Panc1 (cell line): Measurements from ENCODE around the gene HCN1. TPM values are rescaled to one million over a fixed set of nuclear protein-coding genes. Genes with fewer than 3 reads are reported as not detected.

Source experiments
- ATAC-seq: fragments of 200-7000 bp; cut with Tn5 transposase; 2 replicates; pipeline ENCODE4 v1.9.1; 2020; ENCODE audit warnings: mild to moderate bottlenecking, moderate library complexity
- BruUV-seq: library from RNA; stranded (reverse); fragments of 400-500 nt; replicated peaks from 2 replicates; lab custom pipeline; 2021; lab: Mats Ljungman, UMichigan
- CTCF ChIA-PET: fragments of 300-600 bp; sonication (Branson Sonifier 250); formaldehyde crosslinking; loops from one replicate; lab custom pipeline; 2022; ENCODE audit warnings: antibody characterized with exemption; lab: Charles Lee
- POLR2A ChIA-PET: fragments of 300-600 bp; sonication (Branson Sonifier 250); formaldehyde crosslinking; loops from one replicate; lab custom pipeline; 2022; ENCODE audit warnings: antibody characterized with exemption; lab: Charles Lee
- DNase-seq: peaks from one replicate; pipeline ENCODE4 v3.0.0-alpha.2; 2010; ENCODE audit warnings: low read depth, low spot score
- H3K27ac ChIP-seq: 2 replicates; pipeline ENCODE4 v1.5.1; 2011; ENCODE audit warnings: mild to moderate bottlenecking, low read length, inconsistent platforms
- H3K27me3 ChIP-seq: fragments of 200-500 bp; sonication (Bioruptor generic); 2 replicates; pipeline ENCODE4 v1.6.0; 2014; ENCODE audit warnings: low read length, inconsistent platforms; ENCODE audit not compliant: control insufficient read depth, insufficient read depth
- H3K36me3 ChIP-seq: fragments of 200-500 bp; sonication (Bioruptor generic); 2 replicates; pipeline ENCODE4 v1.5.1; 2014; ENCODE audit warnings: inconsistent platforms, mild to moderate bottlenecking, low read length, moderate library complexity; ENCODE audit not compliant: control insufficient read depth, insufficient read depth
- H3K4me1 ChIP-seq: 2 replicates; pipeline ENCODE4 v1.5.1; 2011; ENCODE audit warnings: inconsistent platforms, mild to moderate bottlenecking, low read length, moderate library complexity; ENCODE audit not compliant: control insufficient read depth, insufficient read depth
- H3K4me3 ChIP-seq, 2 experiments: 2 replicates each; pipeline ENCODE4 v1.5.1; 2011 to 2012; ENCODE audit warnings: low read depth in 2 of 2, low read length in 2 of 2, mild to moderate bottlenecking in 2 of 2, inconsistent platforms in 1 of 2, moderate library complexity in 1 of 2
- H3K9me3 ChIP-seq: fragments of 200-500 bp; sonication (Bioruptor generic); 2 replicates; pipeline ENCODE4 v1.5.1; 2014; ENCODE audit warnings: low read depth, mild to moderate bottlenecking, inconsistent platforms, low read length, moderate library complexity; ENCODE audit not compliant: control insufficient read depth, insufficient read depth
- POLR2AphosphoS5 ChIP-seq: IDR thresholded peaks from 2 replicates; pipeline ENCODE4 v1.6.1; 2012; ENCODE audit warnings: mild to moderate bottlenecking, low read depth, low read length, moderate library complexity
- SIN3A ChIP-seq: IDR thresholded peaks from 2 replicates; pipeline ENCODE4 v1.6.1; 2012; ENCODE audit warnings: low read depth, mild to moderate bottlenecking, low read length, moderate library complexity, borderline replicate concordance; ENCODE audit not compliant: insufficient read depth
- TCF7L2 ChIP-seq: IDR thresholded peaks from 2 replicates; pipeline ENCODE4 v1.6.1; 2011; ENCODE audit warnings: mild to moderate bottlenecking, low read depth, low read length, inconsistent platforms
- in situ Hi-C: cut with HindIII; loops from 2 replicates; pipeline ENCODE4 v1.10.0; 2016; ENCODE audit warnings: low sequenced_read_pairs, low pct_unique_long_range_greater_than_20kb
- intact Hi-C: fragments of 100-400 bp; cut with micrococcal nuclease; formaldehyde crosslinking; loops from one replicate; pipeline ENCODE4 v1.10.0; 2022; ENCODE audit not compliant: unreplicated experiment
- total RNA-seq: library from RNA; stranded (reverse); gene quantifications from one replicate; pipeline ENCODE4 v1.2.1, GENCODE V29; 2021; ENCODE audit not compliant: unreplicated experiment
- TF ChIP-seq, protein P1 (sequence below), 2 experiments: IDR thresholded peaks; 2 replicates each; pipeline ENCODE4 v1.6.1; 2011 to 2012; ENCODE audit warnings: low read depth in 2 of 2, control low read depth in 1 of 2, low read length in 1 of 2, mild to moderate bottlenecking in 1 of 2, moderate library complexity in 1 of 2; ENCODE audit not compliant: insufficient read depth in 1 of 2
- TF ChIP-seq, protein P2 (sequence below): fragments of 450-650 bp; IDR thresholded peaks from 2 replicates; pipeline ENCODE4 v1.5.1; 2017; ENCODE audit warnings: mild to moderate bottlenecking

The HCN1 gene
- total RNA-seq, 1 experiment from 2014 or later: 0.36 TPM

DNA sequence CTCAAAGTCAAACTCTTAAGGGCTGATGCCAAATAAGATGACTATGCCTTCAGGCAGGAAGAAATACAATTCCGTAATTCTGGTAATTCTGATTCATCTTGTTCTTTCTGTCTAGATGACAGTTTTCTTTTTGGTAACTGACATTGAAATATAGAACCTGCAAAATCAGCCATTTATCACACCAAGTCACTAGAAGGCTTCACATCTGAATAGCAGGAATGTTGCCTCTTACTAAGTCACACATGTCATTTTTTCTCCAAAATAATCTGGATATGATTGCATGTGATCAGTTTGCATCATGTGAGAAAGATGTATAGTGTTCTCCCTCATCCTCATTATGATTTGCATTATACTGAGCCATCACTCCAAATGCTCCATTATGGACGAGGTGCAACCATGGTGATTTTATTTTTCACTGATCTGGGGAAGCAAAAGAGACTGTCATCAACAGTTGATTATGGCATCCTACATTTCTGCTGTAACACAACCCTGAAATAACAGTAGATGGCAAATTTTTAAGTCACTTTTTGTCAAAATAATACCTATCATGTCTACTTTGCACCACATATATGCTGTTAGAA lies 69.0 kb downstream of the HCN1 start:
- in situ Hi-C loops (no loop called here), intact Hi-C loops (no loop called here)
- no peak overlapping the region for H3K4me3 ChIP-seq
- no peaks in the 10 kb centered on the region for H3K4me1 ChIP-seq
- DNase-seq (no peak), ATAC-seq (no peak)
- no peaks in the 10 kb centered on the region for H3K36me3 ChIP-seq
- POLR2A ChIA-PET: no interaction called here
- H3K27ac ChIP-seq: no peak overlapping the region
- no peaks in the 10 kb centered on the region for H3K9me3 ChIP-seq
- no TSS peak for BruUV-seq
- TF ChIP-seq TCF7L2: no peak
- no peak for TF ChIP-seq SIN3A
- TF ChIP-seq, protein P1, sequence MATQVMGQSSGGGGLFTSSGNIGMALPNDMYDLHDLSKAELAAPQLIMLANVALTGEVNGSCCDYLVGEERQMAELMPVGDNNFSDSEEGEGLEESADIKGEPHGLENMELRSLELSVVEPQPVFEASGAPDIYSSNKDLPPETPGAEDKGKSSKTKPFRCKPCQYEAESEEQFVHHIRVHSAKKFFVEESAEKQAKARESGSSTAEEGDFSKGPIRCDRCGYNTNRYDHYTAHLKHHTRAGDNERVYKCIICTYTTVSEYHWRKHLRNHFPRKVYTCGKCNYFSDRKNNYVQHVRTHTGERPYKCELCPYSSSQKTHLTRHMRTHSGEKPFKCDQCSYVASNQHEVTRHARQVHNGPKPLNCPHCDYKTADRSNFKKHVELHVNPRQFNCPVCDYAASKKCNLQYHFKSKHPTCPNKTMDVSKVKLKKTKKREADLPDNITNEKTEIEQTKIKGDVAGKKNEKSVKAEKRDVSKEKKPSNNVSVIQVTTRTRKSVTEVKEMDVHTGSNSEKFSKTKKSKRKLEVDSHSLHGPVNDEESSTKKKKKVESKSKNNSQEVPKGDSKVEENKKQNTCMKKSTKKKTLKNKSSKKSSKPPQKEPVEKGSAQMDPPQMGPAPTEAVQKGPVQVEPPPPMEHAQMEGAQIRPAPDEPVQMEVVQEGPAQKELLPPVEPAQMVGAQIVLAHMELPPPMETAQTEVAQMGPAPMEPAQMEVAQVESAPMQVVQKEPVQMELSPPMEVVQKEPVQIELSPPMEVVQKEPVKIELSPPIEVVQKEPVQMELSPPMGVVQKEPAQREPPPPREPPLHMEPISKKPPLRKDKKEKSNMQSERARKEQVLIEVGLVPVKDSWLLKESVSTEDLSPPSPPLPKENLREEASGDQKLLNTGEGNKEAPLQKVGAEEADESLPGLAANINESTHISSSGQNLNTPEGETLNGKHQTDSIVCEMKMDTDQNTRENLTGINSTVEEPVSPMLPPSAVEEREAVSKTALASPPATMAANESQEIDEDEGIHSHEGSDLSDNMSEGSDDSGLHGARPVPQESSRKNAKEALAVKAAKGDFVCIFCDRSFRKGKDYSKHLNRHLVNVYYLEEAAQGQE (IDR thresholded peaks at IDR 0.05; ENCODE audit: insufficient read depth in 1 of 2, low read depth in 2 of 2, low read length in 1 of 2): no peak
- TF ChIP-seq POLR2AphosphoS5: no peak
- TF ChIP-seq, protein P2, sequence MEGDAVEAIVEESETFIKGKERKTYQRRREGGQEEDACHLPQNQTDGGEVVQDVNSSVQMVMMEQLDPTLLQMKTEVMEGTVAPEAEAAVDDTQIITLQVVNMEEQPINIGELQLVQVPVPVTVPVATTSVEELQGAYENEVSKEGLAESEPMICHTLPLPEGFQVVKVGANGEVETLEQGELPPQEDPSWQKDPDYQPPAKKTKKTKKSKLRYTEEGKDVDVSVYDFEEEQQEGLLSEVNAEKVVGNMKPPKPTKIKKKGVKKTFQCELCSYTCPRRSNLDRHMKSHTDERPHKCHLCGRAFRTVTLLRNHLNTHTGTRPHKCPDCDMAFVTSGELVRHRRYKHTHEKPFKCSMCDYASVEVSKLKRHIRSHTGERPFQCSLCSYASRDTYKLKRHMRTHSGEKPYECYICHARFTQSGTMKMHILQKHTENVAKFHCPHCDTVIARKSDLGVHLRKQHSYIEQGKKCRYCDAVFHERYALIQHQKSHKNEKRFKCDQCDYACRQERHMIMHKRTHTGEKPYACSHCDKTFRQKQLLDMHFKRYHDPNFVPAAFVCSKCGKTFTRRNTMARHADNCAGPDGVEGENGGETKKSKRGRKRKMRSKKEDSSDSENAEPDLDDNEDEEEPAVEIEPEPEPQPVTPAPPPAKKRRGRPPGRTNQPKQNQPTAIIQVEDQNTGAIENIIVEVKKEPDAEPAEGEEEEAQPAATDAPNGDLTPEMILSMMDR: no peak
- no peaks in the 10 kb centered on the region for H3K27me3 ChIP-seq
- CTCF ChIA-PET: no interaction called here

DNA sequence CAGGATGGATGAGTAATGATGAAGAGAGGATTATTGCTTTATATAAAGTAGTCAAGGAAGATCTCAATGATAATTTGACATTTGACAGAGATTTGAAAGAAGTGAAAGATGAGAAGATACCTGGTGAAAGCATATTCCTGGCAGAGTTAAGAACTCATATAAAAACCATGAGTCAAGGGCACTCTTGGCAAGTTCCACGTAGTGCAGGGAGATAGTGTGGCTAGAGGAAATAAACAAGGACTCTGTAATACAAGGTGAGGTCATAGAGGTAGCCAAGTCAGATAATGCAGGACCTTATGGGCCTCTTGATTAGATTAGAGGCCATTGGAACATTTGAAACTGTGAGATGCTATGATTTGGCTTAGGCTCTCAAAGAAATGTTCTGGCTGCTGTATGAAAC lies 72.3 kb downstream of the HCN1 start:
- TF ChIP-seq TCF7L2: no peak
- TF ChIP-seq POLR2AphosphoS5: no peak
- no peak for TF ChIP-seq SIN3A
- TF ChIP-seq, protein P1 (IDR thresholded peaks at IDR 0.05; ENCODE audit: insufficient read depth in 1 of 2, low read depth in 2 of 2, low read length in 1 of 2): no peak
- TF ChIP-seq, protein P2: no peak
- ChIA-PET POLR2A (no interaction called here), CTCF (no interaction called here)
- Histone ChIP-seq H3K27me3 (no peaks in the 10 kb centered on the region), H3K9me3 (no peaks in the 10 kb centered on the region), H3K4me3 (no peak overlapping the region), H3K4me1 (no peaks in the 10 kb centered on the region), H3K36me3 (no peaks in the 10 kb centered on the region), H3K27ac (no peak overlapping the region)
- in situ Hi-C loops (no loop called here), intact Hi-C loops (no loop called here)
- no TSS peak for BruUV-seq
- ATAC-seq (no peak), DNase-seq (no peak)
